Mucosa of descending colon (tissue), 3 donors: Measurements from ENCODE around the gene FANCI. TPM values are rescaled to one million over a fixed set of nuclear protein-coding genes. Genes with fewer than 3 reads are reported as not detected.

Experiments
- ATAC-seq: fragments of 200-7000 bp; cut with Tn5 transposase; one replicate; pipeline ENCODE4 v1.9.1; 2020; ENCODE audit warnings: mild to moderate bottlenecking, moderate library complexity
- DNase-seq, 3 donors: peaks; one replicate each; pipeline ENCODE4 v3.0.0-alpha.2; 2020
- H3K36me3 ChIP-seq: fragments of 200-600 bp; one replicate; pipeline ENCODE4 v1.8.0; 2021; ENCODE audit warnings: low read depth, mild to moderate bottlenecking
- H3K4me1 ChIP-seq: fragments of 200-600 bp; one replicate; pipeline ENCODE4 v1.8.0; 2021; ENCODE audit warnings: low read depth, mild to moderate bottlenecking
- H3K4me3 ChIP-seq: fragments of 200-600 bp; one replicate; pipeline ENCODE4 v1.8.0; 2021; ENCODE audit warnings: mild to moderate bottlenecking
- H3K9me3 ChIP-seq: fragments of 200-600 bp; one replicate; pipeline ENCODE4 v1.8.0; 2021; ENCODE audit warnings: mild to moderate bottlenecking
- CTCF ChIP-seq: fragments of 200-600 bp; IDR thresholded peaks from one replicate; pipeline ENCODE4 v1.8.0; 2022; ENCODE audit warnings: antibody characterized with exemption, mild to moderate bottlenecking
- intact Hi-C, 2 donors: fragments of 100-400 bp; cut with DNase I in 1 of 2; cut with micrococcal nuclease in 1 of 2; formaldehyde crosslinking; loops; one replicate each; pipeline versions ENCODE4 v1.11.0 to v1.11.1; 2022; cut with DNase I, micrococcal nuclease
- total RNA-seq, 3 donors: library from RNA; stranded (reverse); fragmentation: NEBNext Ultra II Directional in 2 of 3; extraction: Animal tissue kit (Norgen Biotek cat#: 25700) in 2 of 3; gene quantifications; one replicate each; pipeline versions ENCODE4 v1.2.1 to v1.2.4, GENCODE V29; 2021 to 2023
- donor health status: DM: no; HTN: no; CAD: no; lungs with moderate emphysema.
- donor health status: DM: no; HTN: no; CAD: no.
- donor health status: DM: no; HTN: yes; CAD: no.

FANCI gene
- total RNA-seq, 3 donors from 2014 or later: 12.9 to 27.1 (median 14.0) TPM

- Histone ChIP-seq H3K36me3 (no peaks in the 10 kb centered on the region), H3K4me1 (peaks cover 8% of the 10 kb centered on the region), H3K4me3 (no peak overlapping the region), H3K9me3 (no peaks in the 10 kb centered on the region)
- intact Hi-C loops: loop anchor here in 1 of 2 donors (5.0 kb wide), 1 partner anchor 76 kb away; no protein-coding TSS in a partner anchor
- DNase-seq (peak in 1 of 3 donors; percentile 23), ATAC-seq (no peak)
- TF ChIP-seq CTCF: no peak
Observed at GRCh38 chr15:89356634-89357298, 113.0 kb downstream of the FANCI start.

- DNase-seq (no peak), ATAC-seq (no peak)
- H3K4me3 ChIP-seq: no peak overlapping the region
- intact Hi-C loops: loop anchor here (2.0 to 5.0 kb wide), 2 partner anchors 72 to 74 kb away; no protein-coding TSS in a partner anchor
- no peak for TF ChIP-seq CTCF
- no peaks in the 10 kb centered on the region for H3K9me3 ChIP-seq
- no peaks in the 10 kb centered on the region for H3K36me3 ChIP-seq
- H3K4me1 ChIP-seq: peaks cover 13% of the 10 kb centered on the region
Observed at GRCh38 chr15:89358435-89358754, 114.6 kb downstream of the FANCI start.

- ATAC-seq: peak; percentile 97
- Histone ChIP-seq H3K9me3 (no peaks in the 10 kb centered on the region), H3K4me3 (no peak overlapping the region), H3K4me1 (peaks cover 13% of the 10 kb centered on the region), H3K36me3 (no peaks in the 10 kb centered on the region)
- peak; percentile 98 for TF ChIP-seq CTCF
- intact Hi-C loops: loop anchor here (2.0 to 5.0 kb wide), 2 partner anchors 72 to 73 kb away; no protein-coding TSS in a partner anchor
- peak; percentile 81 to 88 (median 83) for DNase-seq
Observed at GRCh38 chr15:89358755-89359439, 115.1 kb downstream of the FANCI start.

- Histone ChIP-seq H3K4me1 (peaks cover 13% of the 10 kb centered on the region), H3K4me3 (no peak overlapping the region), H3K36me3 (no peaks in the 10 kb centered on the region), H3K9me3 (no peaks in the 10 kb centered on the region)
- intact Hi-C loops: loop anchor here (2.0 to 5.0 kb wide), 2 partner anchors 71 to 73 kb away; no protein-coding TSS in a partner anchor
- TF ChIP-seq CTCF: no peak
- no peak for ATAC-seq
- no peak for DNase-seq
Observed at GRCh38 chr15:89359471-89360293, 115.9 kb downstream of the FANCI start.

- intact Hi-C loops: no loop called here
- Histone ChIP-seq H3K36me3 (no peaks in the 10 kb centered on the region), H3K9me3 (no peaks in the 10 kb centered on the region), H3K4me3 (no peak overlapping the region), H3K4me1 (peaks cover 13% of the 10 kb centered on the region)
- DNase-seq (no peak), ATAC-seq (no peak)
- TF ChIP-seq CTCF: no peak
Observed at GRCh38 chr15:89360294-89360971, 116.7 kb downstream of the FANCI start.
